ENCODE data around the gene ANKRD55.

GRCh38 chr5:56278335-56278753 is 45.2 kb upstream of the ANKRD55 start:
- TF ChIP-seq, protein P1, sequence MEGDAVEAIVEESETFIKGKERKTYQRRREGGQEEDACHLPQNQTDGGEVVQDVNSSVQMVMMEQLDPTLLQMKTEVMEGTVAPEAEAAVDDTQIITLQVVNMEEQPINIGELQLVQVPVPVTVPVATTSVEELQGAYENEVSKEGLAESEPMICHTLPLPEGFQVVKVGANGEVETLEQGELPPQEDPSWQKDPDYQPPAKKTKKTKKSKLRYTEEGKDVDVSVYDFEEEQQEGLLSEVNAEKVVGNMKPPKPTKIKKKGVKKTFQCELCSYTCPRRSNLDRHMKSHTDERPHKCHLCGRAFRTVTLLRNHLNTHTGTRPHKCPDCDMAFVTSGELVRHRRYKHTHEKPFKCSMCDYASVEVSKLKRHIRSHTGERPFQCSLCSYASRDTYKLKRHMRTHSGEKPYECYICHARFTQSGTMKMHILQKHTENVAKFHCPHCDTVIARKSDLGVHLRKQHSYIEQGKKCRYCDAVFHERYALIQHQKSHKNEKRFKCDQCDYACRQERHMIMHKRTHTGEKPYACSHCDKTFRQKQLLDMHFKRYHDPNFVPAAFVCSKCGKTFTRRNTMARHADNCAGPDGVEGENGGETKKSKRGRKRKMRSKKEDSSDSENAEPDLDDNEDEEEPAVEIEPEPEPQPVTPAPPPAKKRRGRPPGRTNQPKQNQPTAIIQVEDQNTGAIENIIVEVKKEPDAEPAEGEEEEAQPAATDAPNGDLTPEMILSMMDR (IDR thresholded peaks at IDR 0.05), result no peak
- TF ChIP-seq EP300 (IDR thresholded peaks at IDR 0.05) (no peak), POLR2A (IDR thresholded peaks at IDR 0.05) (no peak), POLR2AphosphoS5 (IDR thresholded peaks at IDR 0.05) (peak in 1 of 4 donors; percentile 60)

Measured in sigmoid colon (tissue), 4 donors.